ENCODE results near the gene PCTP. TPM values are rescaled to one million over a fixed set of nuclear protein-coding genes. Genes with fewer than 3 reads are reported as not detected.

Gene PCTP
- total and polyA plus RNA-seq, 2 experiments from 2014 or later = 22.7 to 35.4 TPM

- no peak overlapping the region for H2AFZ ChIP-seq
- WGBS (ENCODE audit: low lambda C conversion rate, missing lambda C conversion rate) = 54% methylated on average over 11 of the region's 11 CpGs
These were observed 32.7 kb upstream of the PCTP start for GRCh38 chr17:55717898-55718735.

DNA sequence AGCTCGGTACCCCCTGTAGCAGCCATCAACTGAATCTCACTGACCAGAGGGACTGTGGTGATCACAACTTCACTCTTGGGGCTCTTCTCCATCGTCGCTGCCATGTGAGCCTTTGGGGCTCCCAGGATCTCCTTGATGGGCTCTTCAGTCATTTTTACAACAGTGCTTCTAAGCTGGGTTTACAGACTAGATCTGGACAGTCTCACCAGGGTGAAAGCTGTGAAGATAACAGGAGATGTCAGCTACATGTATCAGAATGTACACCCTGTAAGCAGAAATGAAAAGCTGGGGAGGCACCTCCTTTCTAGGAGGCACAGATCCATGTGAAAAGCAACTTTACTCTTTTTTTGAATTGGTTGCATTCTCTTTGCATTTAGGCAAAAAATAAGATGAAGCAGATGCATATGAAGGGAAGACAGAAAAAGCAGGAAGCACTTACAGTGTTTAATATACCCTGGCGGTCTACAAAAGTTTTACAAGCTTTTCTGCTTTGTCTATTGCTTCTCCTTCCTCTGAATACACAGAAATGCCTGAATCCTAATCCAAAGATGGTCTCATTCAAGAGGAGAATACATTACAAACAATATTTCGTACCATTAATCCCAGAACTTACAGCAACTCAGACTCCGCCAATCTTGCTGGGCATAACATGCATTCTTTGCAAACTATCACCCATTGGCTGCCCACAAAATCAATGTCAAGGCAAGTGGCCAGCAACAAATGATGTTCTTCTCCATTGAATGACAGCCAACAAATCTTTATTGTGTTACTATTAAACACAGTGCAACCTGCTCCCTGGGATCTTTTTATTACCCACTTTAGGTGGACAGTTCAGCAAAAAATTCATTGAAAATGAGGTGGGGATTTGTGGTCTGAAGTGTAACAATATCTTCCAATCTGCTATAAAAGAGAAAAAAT, 29.7 kb upstream of the PCTP start:
- H3K27ac ChIP-seq = peak overlapping the region; percentile 56
- WGBS (ENCODE audit: low lambda C conversion rate, missing lambda C conversion rate) = 52% methylated on average over 6 of the region's 6 CpGs
- H4K20me1 ChIP-seq (ENCODE audit: insufficient read depth, poor library complexity, severe bottlenecking) = no peaks in the 10 kb centered on the region
- no peak overlapping the region for H2AFZ ChIP-seq
- no peak for TF ChIP-seq EZH2 (IDR thresholded peaks at IDR 0.05; ENCODE audit: borderline replicate concordance)
- no peak for TF ChIP-seq EZH2phosphoT487 (IDR thresholded peaks at IDR 0.05; ENCODE audit: low read depth, severe bottlenecking, unreplicated experiment)
- TF ChIP-seq, protein P1, sequence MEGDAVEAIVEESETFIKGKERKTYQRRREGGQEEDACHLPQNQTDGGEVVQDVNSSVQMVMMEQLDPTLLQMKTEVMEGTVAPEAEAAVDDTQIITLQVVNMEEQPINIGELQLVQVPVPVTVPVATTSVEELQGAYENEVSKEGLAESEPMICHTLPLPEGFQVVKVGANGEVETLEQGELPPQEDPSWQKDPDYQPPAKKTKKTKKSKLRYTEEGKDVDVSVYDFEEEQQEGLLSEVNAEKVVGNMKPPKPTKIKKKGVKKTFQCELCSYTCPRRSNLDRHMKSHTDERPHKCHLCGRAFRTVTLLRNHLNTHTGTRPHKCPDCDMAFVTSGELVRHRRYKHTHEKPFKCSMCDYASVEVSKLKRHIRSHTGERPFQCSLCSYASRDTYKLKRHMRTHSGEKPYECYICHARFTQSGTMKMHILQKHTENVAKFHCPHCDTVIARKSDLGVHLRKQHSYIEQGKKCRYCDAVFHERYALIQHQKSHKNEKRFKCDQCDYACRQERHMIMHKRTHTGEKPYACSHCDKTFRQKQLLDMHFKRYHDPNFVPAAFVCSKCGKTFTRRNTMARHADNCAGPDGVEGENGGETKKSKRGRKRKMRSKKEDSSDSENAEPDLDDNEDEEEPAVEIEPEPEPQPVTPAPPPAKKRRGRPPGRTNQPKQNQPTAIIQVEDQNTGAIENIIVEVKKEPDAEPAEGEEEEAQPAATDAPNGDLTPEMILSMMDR (IDR thresholded peaks at IDR 0.05; ENCODE audit: poor library complexity) = no peak
- H3K4me1 ChIP-seq (ENCODE audit: insufficient read depth) = peaks cover 3% of the 10 kb centered on the region
- no peaks in the 10 kb centered on the region for H3K27me3 ChIP-seq
- H3K79me2 ChIP-seq = no peaks in the 10 kb centered on the region
- no peak for DNase-seq (ENCODE audit: low spot score)
- peak overlapping the region; percentile 21 for H3K4me3 ChIP-seq
- no peaks in the 10 kb centered on the region for H3K9me3 ChIP-seq (ENCODE audit: low read depth)
- H3K4me2 ChIP-seq = peak overlapping the region; percentile 72
- H3K36me3 ChIP-seq (replicated peaks; ENCODE audit: insufficient read depth, low read depth) = no peaks in the 10 kb centered on the region
- H3K9me2 ChIP-seq (replicated peaks; ENCODE audit: insufficient read depth) = no peaks in the 10 kb centered on the region

More at GRCh38 chr17:55717898-55718735, 32.7 kb upstream of the PCTP start:
- no peak overlapping the region for H3K4me3 ChIP-seq
- no peaks in the 10 kb centered on the region for H3K27me3 ChIP-seq
- peak; percentile 88 for DNase-seq (ENCODE audit: low spot score)
- no peaks in the 10 kb centered on the region for H3K79me2 ChIP-seq
- H4K20me1 ChIP-seq (ENCODE audit: insufficient read depth, poor library complexity, severe bottlenecking) = no peaks in the 10 kb centered on the region
- H3K27ac ChIP-seq = no peak overlapping the region
- H3K9me2 ChIP-seq (replicated peaks; ENCODE audit: insufficient read depth) = no peaks in the 10 kb centered on the region
- TF ChIP-seq, protein P1 (IDR thresholded peaks at IDR 0.05; ENCODE audit: poor library complexity) = peak; percentile 79
- TF ChIP-seq EZH2phosphoT487 (IDR thresholded peaks at IDR 0.05; ENCODE audit: low read depth, severe bottlenecking, unreplicated experiment) (no peak), EZH2 (IDR thresholded peaks at IDR 0.05; ENCODE audit: borderline replicate concordance) (no peak)
- no peaks in the 10 kb centered on the region for H3K36me3 ChIP-seq (replicated peaks; ENCODE audit: insufficient read depth, low read depth)
- no peak overlapping the region for H3K4me2 ChIP-seq
- H3K4me1 ChIP-seq (ENCODE audit: insufficient read depth) = peaks cover 3% of the 10 kb centered on the region
- no peaks in the 10 kb centered on the region for H3K9me3 ChIP-seq (ENCODE audit: low read depth)

DNA sequence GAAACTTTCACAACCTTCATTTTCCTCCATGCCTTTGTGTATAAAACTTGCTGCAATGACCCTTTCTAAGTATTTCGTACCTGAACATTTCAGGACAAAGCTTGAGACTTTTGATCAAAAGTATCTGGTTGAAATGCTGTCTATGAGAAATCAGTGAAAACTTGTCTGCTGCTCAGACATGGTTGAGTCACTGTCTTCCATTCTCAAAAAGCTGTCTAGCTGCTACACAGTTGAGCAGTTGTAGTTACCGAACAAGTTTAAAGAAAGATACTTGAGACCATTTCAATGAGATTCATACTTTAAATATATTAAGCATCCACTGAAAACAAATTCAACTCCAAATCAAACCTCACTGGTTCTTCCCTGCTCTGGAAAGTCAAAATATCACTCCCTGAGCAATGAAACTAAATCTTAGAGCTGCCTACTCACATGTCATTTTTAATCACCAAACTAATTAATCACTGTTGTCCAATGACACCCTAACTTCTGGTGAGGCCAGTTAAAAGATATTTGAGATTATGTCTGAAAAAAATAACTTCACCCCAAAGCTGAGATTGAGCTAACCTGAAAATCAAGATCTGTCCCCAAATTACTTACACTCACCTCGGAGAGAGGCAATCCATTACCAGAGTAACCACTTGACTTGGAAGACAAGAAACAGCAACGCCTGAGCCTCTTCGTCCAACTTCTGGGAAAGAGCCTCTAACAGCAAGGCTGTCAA, 28.7 kb upstream of the PCTP start:
- Histone ChIP-seq H3K4me1 (ENCODE audit: insufficient read depth) (peaks cover 3% of the 10 kb centered on the region), H3K79me2 (no peaks in the 10 kb centered on the region), H3K9me3 (ENCODE audit: low read depth) (no peaks in the 10 kb centered on the region), H3K4me2 (peak overlapping the region; percentile 72), H3K27me3 (no peaks in the 10 kb centered on the region), H2AFZ (peak overlapping the region; percentile 6), H3K36me3 (replicated peaks; ENCODE audit: insufficient read depth, low read depth) (no peaks in the 10 kb centered on the region), H3K9me2 (replicated peaks; ENCODE audit: insufficient read depth) (no peaks in the 10 kb centered on the region), H3K4me3 (peak overlapping the region; percentile 21), H3K27ac (peak overlapping the region; percentile 56), H4K20me1 (ENCODE audit: insufficient read depth, poor library complexity, severe bottlenecking) (no peaks in the 10 kb centered on the region)
- TF ChIP-seq, protein P1 (IDR thresholded peaks at IDR 0.05; ENCODE audit: poor library complexity) = no peak
- DNase-seq (ENCODE audit: low spot score) = no peak
- 36% methylated on average over 5 of the region's 5 CpGs for WGBS (ENCODE audit: low lambda C conversion rate, missing lambda C conversion rate)
